ENCODE measurements around the gene PPDPF. TPM values are rescaled to one million over a fixed set of nuclear protein-coding genes. Genes with fewer than 3 reads are reported as not detected.

Gene PPDPF
- total RNA-seq, 1 experiment from 2014 or later, result 245 TPM

- no peak overlapping the region for H2AFZ ChIP-seq (ENCODE audit: low read length)
- BruUV-seq (replicated peaks), result no TSS peak
- H3K79me2 ChIP-seq (ENCODE audit: low read length), result no peaks in the 10 kb centered on the region
- ChIA-PET POLR2A (ENCODE audit: unreplicated experiment) (interaction anchor here (0.6 kb wide), 1 partner anchor 517 kb away, joined by 5 read pairs; the partner anchor contains the start of gene RGS19), CTCF (no interaction called here)
- no peaks in the 10 kb centered on the region for H3K9me2 ChIP-seq (replicated peaks; ENCODE audit: low read length)
- TF ChIP-seq EZH2 (IDR thresholded peaks at IDR 0.05; ENCODE audit: low read length, unreplicated experiment), result no peak
- no peak for TF ChIP-seq CTCF (conservative IDR thresholded peaks at IDR 0.05; ENCODE audit: low read depth, low read length)
- TF ChIP-seq EZH2phosphoT487 (IDR thresholded peaks at IDR 0.05; ENCODE audit: borderline replicate concordance, low read length), result no peak
- no peak overlapping the region for H3K4me3 ChIP-seq (ENCODE audit: low read length)
- H3K36me3 ChIP-seq (ENCODE audit: low read depth, low read length), result peaks cover 4% of the 10 kb centered on the region; the same call in 1 of the 2 replicates
- no peaks in the 10 kb centered on the region for H3K27me3 ChIP-seq (ENCODE audit: low read length)
- no peak for DNase-seq
- no peak for ATAC-seq
- intact Hi-C loops (cut with micrococcal nuclease), result no loop called here
- H4K20me1 ChIP-seq (ENCODE audit: low read length), result no peaks in the 10 kb centered on the region
- no peak overlapping the region for H3K4me2 ChIP-seq (ENCODE audit: low read length)
- H3F3A ChIP-seq (ENCODE audit: low read length, unreplicated experiment), result no peaks in the 10 kb centered on the region
- no peak overlapping the region for H3K9ac ChIP-seq (ENCODE audit: low read length)
- no peaks in the 10 kb centered on the region for H3K4me1 ChIP-seq (ENCODE audit: insufficient read depth, low read length)
- no peaks in the 10 kb centered on the region for H3K9me3 ChIP-seq (ENCODE audit: low read length)
- no peak overlapping the region for H3K27ac ChIP-seq (ENCODE audit: low read length)
These were observed 41.2 kb downstream of the PPDPF start for GRCh38 chr20:63561624-63562396.

GRCh38 chr20:63562461-63563224, 42.1 kb downstream of the PPDPF start:
- no peak for DNase-seq
- H3K4me1 ChIP-seq (ENCODE audit: insufficient read depth, low read length), result no peaks in the 10 kb centered on the region
- peaks cover 4% of the 10 kb centered on the region; the same call in 1 of the 2 replicates for H3K36me3 ChIP-seq (ENCODE audit: low read depth, low read length)
- intact Hi-C loops (cut with micrococcal nuclease), result no loop called here
- H3K4me2 ChIP-seq (ENCODE audit: low read length), result no peak overlapping the region
- H4K20me1 ChIP-seq (ENCODE audit: low read length), result no peaks in the 10 kb centered on the region
- no peaks in the 10 kb centered on the region for H3K79me2 ChIP-seq (ENCODE audit: low read length)
- H3K9me2 ChIP-seq (replicated peaks; ENCODE audit: low read length), result no peaks in the 10 kb centered on the region
- no peak overlapping the region for H3K27ac ChIP-seq (ENCODE audit: low read length)
- TF ChIP-seq CTCF (conservative IDR thresholded peaks at IDR 0.05; ENCODE audit: low read depth, low read length), result no peak
- no peak for TF ChIP-seq EZH2phosphoT487 (IDR thresholded peaks at IDR 0.05; ENCODE audit: borderline replicate concordance, low read length)
- no peak for TF ChIP-seq EZH2 (IDR thresholded peaks at IDR 0.05; ENCODE audit: low read length, unreplicated experiment)
- H2AFZ ChIP-seq (ENCODE audit: low read length), result no peak overlapping the region
- no peak overlapping the region for H3K9ac ChIP-seq (ENCODE audit: low read length)
- no peaks in the 10 kb centered on the region for H3K9me3 ChIP-seq (ENCODE audit: low read length)
- ATAC-seq, result no peak
- POLR2A ChIA-PET (ENCODE audit: unreplicated experiment), result interaction anchor here (0.6 kb wide), 1 partner anchor 517 kb away, joined by 5 read pairs; the partner anchor contains the start of gene RGS19
- no peaks in the 10 kb centered on the region for H3F3A ChIP-seq (ENCODE audit: low read length, unreplicated experiment)
- no TSS peak for BruUV-seq (replicated peaks)
- no peak overlapping the region for H3K4me3 ChIP-seq (ENCODE audit: low read length)
- CTCF ChIA-PET, result no interaction called here
- H3K27me3 ChIP-seq (ENCODE audit: low read length), result no peaks in the 10 kb centered on the region
